Gastroesophageal sphincter (tissue), 4 donors: ENCODE measurements around the gene ABHD17C. TPM values are rescaled to one million over a fixed set of nuclear protein-coding genes. Genes with fewer than 3 reads are reported as not detected.

Source experiments
- ATAC-seq: fragments of 150-250 bp; one replicate; pipeline ENCODE4 v1.9.1; 2016; ENCODE audit warnings: mild to moderate bottlenecking, moderate library complexity
- H3K27ac ChIP-seq, 4 donors: fragments of 200-600 bp; sonication (generic) in 3 of 4; 1 replicate in 3 of 4; 2 replicates in 1 of 4; pipeline ENCODE4 v1.5.1; 2016 to 2019
- H3K27me3 ChIP-seq: fragments of 200-600 bp; sonication (generic); one replicate; pipeline ENCODE4 v1.5.1; 2019
- H3K36me3 ChIP-seq, 2 donors: fragments of 200-600 bp; sonication (generic); one replicate each; pipeline ENCODE4 v1.5.1; 2019; ENCODE audit warnings: control low read depth in 1 of 2
- H3K4me1 ChIP-seq, 3 donors: fragments of 200-600 bp; sonication (generic); 1 replicate in 2 of 3; 2 replicates in 1 of 3; pipeline ENCODE4 v1.5.1; 2016 to 2019; ENCODE audit warnings: control low read depth in 2 of 3
- H3K4me3 ChIP-seq, 2 donors: fragments of 200-600 bp; sonication (generic); one replicate each; pipeline ENCODE4 v1.5.1; 2019; ENCODE audit warnings: mild to moderate bottlenecking in 1 of 2, moderate library complexity in 1 of 2
- H3K9me3 ChIP-seq, 3 donors: fragments of 200-600 bp; sonication (generic); one replicate each; pipeline ENCODE4 v1.5.1; 2017 to 2019; ENCODE audit warnings: control low read depth in 2 of 3
- EP300 ChIP-seq: sonication (generic); formaldehyde crosslinking; IDR thresholded peaks from one replicate; pipeline ENCODE4 v1.6.1; 2017; ENCODE audit warnings: antibody characterized with exemption, mild to moderate bottlenecking
- POLR2A ChIP-seq, 2 donors: fragments of 450-650 bp; IDR thresholded peaks; one replicate each; pipeline ENCODE4 v1.6.1; 2017; ENCODE audit warnings: antibody characterized with exemption in 2 of 2, mild to moderate bottlenecking in 2 of 2, moderate library complexity in 1 of 2
- POLR2AphosphoS5 ChIP-seq: sonication (generic); formaldehyde crosslinking; IDR thresholded peaks from one replicate; pipeline ENCODE4 v1.6.1; 2017; ENCODE audit warnings: antibody characterized with exemption
- WGBS, 2 donors: methylation state at CpG; one replicate each; pipeline ENCODE4 v1.1.5; 2018; ENCODE audit warnings: low coverage in 1 of 2; 5-methylcytosine and 5-hydroxymethylcytosine counted together
- total RNA-seq, 4 donors: library from RNA; depleted of rRNA; stranded (reverse); fragments of >200 nt; gene quantifications; one replicate each; pipeline ENCODE4 v1.1.0, GENCODE V29; 2016
- TF ChIP-seq, protein P1 (sequence below), 4 experiments: fragments of 200-600 bp in 2 of 4; fragments of 450-650 bp in 2 of 4; sonication (generic) in 1 of 4; IDR thresholded peaks; one replicate each; pipeline ENCODE4 v1.5.1; 2017 to 2019; ENCODE audit warnings: antibody characterized with exemption in 4 of 4, mild to moderate bottlenecking in 2 of 4, moderate library complexity in 2 of 4

ABHD17C gene
- total RNA-seq, 4 donors from 2014 or later = 1.4 to 5.4 (median 3.5) TPM

DNA sequence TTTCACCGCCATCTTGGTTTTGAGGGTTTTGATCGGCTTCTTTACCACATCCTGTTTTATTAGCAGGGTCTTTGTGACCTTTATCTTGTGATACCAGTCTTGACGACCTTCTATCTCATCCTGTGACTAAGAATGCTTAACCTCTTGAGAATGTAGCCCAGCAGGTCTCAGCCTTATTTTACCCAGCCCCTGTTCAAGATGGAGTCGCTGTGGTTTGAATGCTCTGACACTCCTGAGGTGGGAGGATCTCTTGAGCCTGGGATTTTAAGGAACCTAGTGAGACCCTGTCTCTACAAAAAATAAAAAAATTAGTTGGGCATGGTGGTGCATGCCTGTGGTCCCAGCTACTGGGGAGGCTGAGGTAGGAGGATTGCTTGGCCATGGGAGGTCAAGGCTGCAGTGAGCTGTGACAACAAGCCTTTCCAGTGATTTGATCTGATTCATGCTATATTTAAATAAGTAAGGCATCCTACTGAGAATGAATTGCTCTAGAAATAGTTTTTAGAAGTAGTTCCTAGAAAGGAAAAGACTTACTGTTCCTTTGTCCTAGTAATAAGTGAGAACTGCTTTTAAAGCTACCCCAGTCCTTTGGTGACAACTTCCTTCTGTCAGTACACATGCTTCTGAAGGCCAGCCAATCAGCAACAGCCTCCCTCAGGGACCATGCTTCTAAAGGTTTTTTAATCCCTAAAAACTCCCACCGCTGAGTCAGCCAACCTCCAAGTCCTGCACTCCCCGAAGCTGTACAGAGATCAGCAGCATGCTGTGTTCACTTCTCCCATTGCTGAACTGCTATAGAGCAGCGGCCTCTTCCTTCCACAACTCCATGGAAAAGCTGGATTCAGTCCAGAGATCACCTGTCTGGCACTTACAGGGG, 75.0 kb downstream of the ABHD17C start:
- Histone ChIP-seq H3K4me1 (no peaks in the 10 kb centered on the region), H3K4me3 (no peak overlapping the region), H3K36me3 (no peaks in the 10 kb centered on the region), H3K9me3 (no peaks in the 10 kb centered on the region), H3K27me3 (no peaks in the 10 kb centered on the region), H3K27ac (no peak overlapping the region)
- TF ChIP-seq EP300 = no peak
- no peak for TF ChIP-seq POLR2AphosphoS5
- TF ChIP-seq, protein P1, sequence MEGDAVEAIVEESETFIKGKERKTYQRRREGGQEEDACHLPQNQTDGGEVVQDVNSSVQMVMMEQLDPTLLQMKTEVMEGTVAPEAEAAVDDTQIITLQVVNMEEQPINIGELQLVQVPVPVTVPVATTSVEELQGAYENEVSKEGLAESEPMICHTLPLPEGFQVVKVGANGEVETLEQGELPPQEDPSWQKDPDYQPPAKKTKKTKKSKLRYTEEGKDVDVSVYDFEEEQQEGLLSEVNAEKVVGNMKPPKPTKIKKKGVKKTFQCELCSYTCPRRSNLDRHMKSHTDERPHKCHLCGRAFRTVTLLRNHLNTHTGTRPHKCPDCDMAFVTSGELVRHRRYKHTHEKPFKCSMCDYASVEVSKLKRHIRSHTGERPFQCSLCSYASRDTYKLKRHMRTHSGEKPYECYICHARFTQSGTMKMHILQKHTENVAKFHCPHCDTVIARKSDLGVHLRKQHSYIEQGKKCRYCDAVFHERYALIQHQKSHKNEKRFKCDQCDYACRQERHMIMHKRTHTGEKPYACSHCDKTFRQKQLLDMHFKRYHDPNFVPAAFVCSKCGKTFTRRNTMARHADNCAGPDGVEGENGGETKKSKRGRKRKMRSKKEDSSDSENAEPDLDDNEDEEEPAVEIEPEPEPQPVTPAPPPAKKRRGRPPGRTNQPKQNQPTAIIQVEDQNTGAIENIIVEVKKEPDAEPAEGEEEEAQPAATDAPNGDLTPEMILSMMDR (IDR thresholded peaks at IDR 0.05) = no peak
- no peak for TF ChIP-seq POLR2A (IDR thresholded peaks at IDR 0.05)
- ATAC-seq = no peak
- WGBS, 2 donors = 86% methylated on average over 3 of the region's 7 CpGs; no CpG with 5 or more reads in 1 of the 2 donors

DNA sequence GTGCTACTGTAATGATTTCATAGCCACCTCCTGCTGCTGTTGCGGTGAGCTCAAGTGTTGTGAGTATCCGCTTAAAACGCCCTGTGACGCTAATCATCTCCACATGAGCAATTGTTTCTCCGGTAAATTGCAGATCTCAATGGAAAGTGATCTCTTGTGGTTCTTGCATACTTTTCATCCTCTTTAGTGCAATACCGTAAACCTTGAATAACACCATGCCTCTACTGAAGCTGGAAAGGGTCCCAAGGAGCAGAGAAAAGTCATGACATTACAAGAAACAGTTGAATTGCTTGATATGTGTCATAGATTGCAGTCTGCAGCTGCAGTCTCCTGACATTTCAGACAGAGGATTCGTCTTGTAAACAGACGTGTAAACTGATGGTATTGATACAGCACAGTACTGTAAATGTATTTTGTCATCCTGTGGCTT, 78.0 kb downstream of the ABHD17C start:
- no peak for TF ChIP-seq POLR2A (IDR thresholded peaks at IDR 0.05)
- TF ChIP-seq, protein P1 (IDR thresholded peaks at IDR 0.05) = no peak
- no peak for TF ChIP-seq EP300
- no peak for TF ChIP-seq POLR2AphosphoS5
- H3K36me3 ChIP-seq = no peaks in the 10 kb centered on the region
- peaks cover 11% of the 10 kb centered on the region for H3K27me3 ChIP-seq
- H3K27ac ChIP-seq = no peak overlapping the region
- H3K4me3 ChIP-seq = no peak overlapping the region
- ATAC-seq = no peak
- peaks cover 0 to 12% (median 0%) of the 10 kb centered on the region in 3 donors for H3K4me1 ChIP-seq
- no peaks in the 10 kb centered on the region for H3K9me3 ChIP-seq
- WGBS, 2 donors = 71 to 79% methylated on average over 7 of the region's 8 CpGs

DNA sequence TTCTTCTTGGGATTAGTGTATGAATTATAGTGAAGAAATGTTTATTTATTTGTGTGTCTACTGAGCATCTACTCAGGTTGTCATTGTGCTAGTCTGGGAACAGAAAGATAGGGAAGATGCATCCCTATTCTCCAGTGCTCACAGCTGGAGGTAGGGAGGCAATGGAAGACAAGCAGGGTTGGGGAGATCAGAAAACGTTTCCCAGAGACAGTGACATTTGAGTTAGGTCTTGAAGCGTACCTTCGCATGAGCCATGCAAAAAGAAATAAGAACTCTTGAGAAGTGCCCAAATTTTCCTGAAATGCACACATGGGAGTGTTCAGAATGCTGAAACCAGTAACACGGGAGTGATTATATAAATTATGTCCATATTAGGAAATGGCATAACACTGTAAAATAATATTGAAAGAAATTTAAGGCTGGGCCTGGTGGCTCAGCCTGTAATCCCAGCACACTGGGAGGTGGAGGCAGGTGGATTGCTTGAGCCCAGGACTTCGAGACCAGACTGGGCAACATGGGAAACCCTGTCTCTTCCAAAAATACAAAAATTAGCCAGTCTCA, 78.8 kb downstream of the ABHD17C start:
- WGBS, 2 donors = 66 to 78% methylated on average over 5 of the region's 5 CpGs
- Histone ChIP-seq H3K4me3 (no peak overlapping the region), H3K9me3 (no peaks in the 10 kb centered on the region), H3K36me3 (no peaks in the 10 kb centered on the region), H3K4me1 (peaks cover 0 to 17% (median 3%) of the 10 kb centered on the region in 3 donors), H3K27ac (no peak overlapping the region), H3K27me3 (peaks cover 19% of the 10 kb centered on the region)
- TF ChIP-seq, protein P1 (IDR thresholded peaks at IDR 0.05) = no peak
- TF ChIP-seq POLR2AphosphoS5 = no peak
- no peak for TF ChIP-seq POLR2A (IDR thresholded peaks at IDR 0.05)
- no peak for TF ChIP-seq EP300
- no peak for ATAC-seq

DNA sequence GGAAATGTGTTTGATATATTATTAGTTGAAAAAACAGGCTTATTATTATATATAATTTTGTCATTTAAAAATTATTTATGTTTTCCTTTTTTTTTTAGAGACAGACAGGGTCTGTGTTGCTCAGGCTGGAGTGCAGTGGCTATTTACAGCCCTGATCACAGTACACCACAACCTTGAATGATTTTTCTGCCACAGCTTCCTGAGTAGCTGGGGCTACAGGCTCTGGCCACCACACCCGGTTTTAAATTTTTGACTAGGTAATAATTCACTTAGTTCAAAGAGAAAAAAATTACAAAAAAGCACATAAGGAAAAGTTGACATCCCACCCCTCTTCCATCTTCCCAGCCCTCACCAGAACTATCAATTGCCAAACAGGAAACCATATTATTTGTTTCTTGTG, 79.4 kb downstream of the ABHD17C start:
- no peaks in the 10 kb centered on the region for H3K36me3 ChIP-seq
- 42% methylated on average over 1 of the region's 1 CpG; no CpG with 5 or more reads in 1 of the 2 donors for WGBS, 2 donors
- H3K27ac ChIP-seq = no peak overlapping the region
- no peaks in the 10 kb centered on the region for H3K9me3 ChIP-seq
- TF ChIP-seq, protein P1 (IDR thresholded peaks at IDR 0.05) = no peak
- no peak for TF ChIP-seq POLR2AphosphoS5
- no peak for TF ChIP-seq POLR2A (IDR thresholded peaks at IDR 0.05)
- no peak for TF ChIP-seq EP300
- no peak overlapping the region for H3K4me3 ChIP-seq
- H3K27me3 ChIP-seq = peaks cover 25% of the 10 kb centered on the region
- H3K4me1 ChIP-seq = peaks cover 0 to 23% (median 4%) of the 10 kb centered on the region in 3 donors
- no peak for ATAC-seq
